Measurements from ENCODE around the gene ABAT.
"Not testable (repeated sequence)": the region's sequence is repeated elsewhere in the genome, so short reads cannot be mapped to it uniquely, and the experiment has no call there.

ABAT gene

GRCh38 chr16:8704098-8704497 is 29.7 kb downstream of the ABAT start:
- no peak for TF ChIP-seq CTCF (IDR thresholded peaks at IDR 0.05; ENCODE audit: control insufficient read depth, extremely low read depth, insufficient read depth)

GRCh38 chr16:8705100-8705822 is 30.8 kb downstream of the ABAT start:
- not testable (repeated sequence) for H3K4me3 ChIP-seq (ENCODE audit: low read depth, low read length); DNase-seq (ENCODE audit: low read depth)

More at GRCh38 chr16:8704098-8704497, 29.7 kb downstream of the ABAT start:
- DNase-seq (ENCODE audit: low read depth), result no peak
- H3K4me3 ChIP-seq (ENCODE audit: low read depth, low read length), result no peak overlapping the region

GRCh38 chr16:8708536-8708935 is 34.1 kb downstream of the ABAT start:
- no peak for DNase-seq (ENCODE audit: low read depth)
- no peak for TF ChIP-seq CTCF (IDR thresholded peaks at IDR 0.05; ENCODE audit: control insufficient read depth, extremely low read depth, insufficient read depth)
- H3K4me3 ChIP-seq (ENCODE audit: low read depth, low read length), result no peak overlapping the region

DNA sequence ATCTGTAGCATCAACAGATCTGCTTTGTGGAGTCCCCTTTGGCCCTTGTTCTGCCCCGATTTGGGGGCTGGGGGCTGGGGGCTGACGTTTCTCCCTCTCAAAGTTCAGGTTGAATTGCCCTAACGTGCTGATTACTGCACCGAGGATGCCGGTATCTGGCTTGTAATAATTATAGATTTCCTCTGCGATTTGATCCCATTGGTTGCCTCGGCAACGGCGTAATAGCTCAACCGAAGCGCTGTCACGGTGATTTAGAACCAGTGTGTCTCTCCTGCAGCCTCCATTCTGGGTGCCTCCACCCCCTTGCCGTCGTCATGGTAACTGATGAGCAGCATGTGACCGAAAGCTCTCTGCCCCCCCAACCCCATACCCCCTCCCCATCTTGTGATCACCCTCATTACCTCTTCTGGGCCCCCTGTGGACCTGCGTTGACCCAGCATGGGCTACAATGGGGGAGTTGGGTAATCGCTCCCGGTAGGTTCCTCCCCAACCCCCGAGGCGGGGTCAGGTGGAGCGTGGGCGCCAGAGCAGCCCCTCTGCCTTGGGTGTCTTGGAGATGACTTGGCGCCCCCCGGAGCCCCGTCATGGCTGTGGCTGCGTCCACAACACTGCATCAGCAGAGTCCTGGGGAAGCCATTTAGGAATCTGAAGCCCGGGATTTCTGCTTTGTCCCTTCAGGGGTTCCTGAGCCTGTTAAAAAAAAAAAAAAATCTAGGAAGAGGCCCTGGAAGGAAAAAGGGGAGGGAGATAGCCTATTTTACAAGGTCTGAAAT is 38.4 kb downstream of the ABAT start:
- no peak for DNase-seq (ENCODE audit: low read depth)
- H3K4me3 ChIP-seq (ENCODE audit: low read depth, low read length), result no peak overlapping the region

GRCh38 chr16:8713635-8714172 is 39.3 kb downstream of the ABAT start:
- H3K4me3 ChIP-seq (ENCODE audit: low read depth, low read length), result no peak overlapping the region
- no peak for TF ChIP-seq CTCF (IDR thresholded peaks at IDR 0.05; ENCODE audit: control insufficient read depth, extremely low read depth, insufficient read depth)
- no peak for DNase-seq (ENCODE audit: low read depth)

More for the DNA sequence above, 38.4 kb downstream of the ABAT start:
- no peak for TF ChIP-seq CTCF (IDR thresholded peaks at IDR 0.05; ENCODE audit: control insufficient read depth, extremely low read depth, insufficient read depth)

GRCh38 chr16:8714174-8714573 is 39.8 kb downstream of the ABAT start:
- no peak overlapping the region for H3K4me3 ChIP-seq (ENCODE audit: low read depth, low read length)
- DNase-seq (ENCODE audit: low read depth), result no peak
- TF ChIP-seq CTCF (IDR thresholded peaks at IDR 0.05; ENCODE audit: control insufficient read depth, extremely low read depth, insufficient read depth), result no peak

- TF ChIP-seq CTCF (IDR thresholded peaks at IDR 0.05; ENCODE audit: control insufficient read depth, extremely low read depth, insufficient read depth), result no peak
- DNase-seq (ENCODE audit: low read depth), result no peak
- no peak overlapping the region for H3K4me3 ChIP-seq (ENCODE audit: low read depth, low read length)
Measured at GRCh38 chr16:8714807-8715206, 40.4 kb downstream of the ABAT start.
